Ishikawa (cell line): ENCODE measurements around the gene STPG2.

ENCODE experiments used
- CEBPB ChIP-seq: IDR thresholded peaks from 2 replicates; pipeline ENCODE4 v1.6.1; 2012
- CREB1 ChIP-seq: IDR thresholded peaks from 2 replicates; pipeline ENCODE4 v1.6.1; 2012; ENCODE audit warnings: low read depth
- EGR1 ChIP-seq: IDR thresholded peaks from 2 replicates; pipeline ENCODE4 v1.6.1; 2012
- EP300 ChIP-seq: IDR thresholded peaks from 2 replicates; pipeline ENCODE4 v1.6.1; 2012; ENCODE audit warnings: borderline replicate concordance
- FOXM1 ChIP-seq: IDR thresholded peaks from 2 replicates; pipeline ENCODE4 v1.6.1; 2012; ENCODE audit warnings: low read depth, borderline replicate concordance
- NFIC ChIP-seq: IDR thresholded peaks from 2 replicates; pipeline ENCODE4 v1.6.1; 2012
- RAD21 ChIP-seq: IDR thresholded peaks from 2 replicates; pipeline ENCODE4 v1.6.1; 2012; ENCODE audit warnings: low read depth
- TAF1 ChIP-seq: IDR thresholded peaks from 2 replicates; pipeline ENCODE4 v1.6.1; 2012; ENCODE audit warnings: low read depth, mild to moderate bottlenecking
- TCF12 ChIP-seq: IDR thresholded peaks from 2 replicates; pipeline ENCODE4 v1.6.1; 2012; ENCODE audit warnings: low read depth
- TEAD4 ChIP-seq: IDR thresholded peaks from 2 replicates; pipeline ENCODE4 v1.6.1; 2012
- YY1 ChIP-seq: IDR thresholded peaks from 2 replicates; pipeline ENCODE4 v1.6.1; 2012; ENCODE audit warnings: low read depth
- ZBTB7A ChIP-seq: IDR thresholded peaks from 2 replicates; pipeline ENCODE4 v1.6.1; 2012; ENCODE audit warnings: low read depth
- TF ChIP-seq, protein P1 (sequence below): IDR thresholded peaks from 2 replicates; pipeline ENCODE4 v1.6.1; 2012; ENCODE audit warnings: low read depth, mild to moderate bottlenecking
- TF ChIP-seq, protein P2 (sequence below): IDR thresholded peaks from 2 replicates; pipeline ENCODE4 v1.6.1; 2012
- TF ChIP-seq, protein P3 (sequence below): IDR thresholded peaks from 2 replicates; pipeline ENCODE4 v1.6.1; 2012

The STPG2 gene

DNA sequence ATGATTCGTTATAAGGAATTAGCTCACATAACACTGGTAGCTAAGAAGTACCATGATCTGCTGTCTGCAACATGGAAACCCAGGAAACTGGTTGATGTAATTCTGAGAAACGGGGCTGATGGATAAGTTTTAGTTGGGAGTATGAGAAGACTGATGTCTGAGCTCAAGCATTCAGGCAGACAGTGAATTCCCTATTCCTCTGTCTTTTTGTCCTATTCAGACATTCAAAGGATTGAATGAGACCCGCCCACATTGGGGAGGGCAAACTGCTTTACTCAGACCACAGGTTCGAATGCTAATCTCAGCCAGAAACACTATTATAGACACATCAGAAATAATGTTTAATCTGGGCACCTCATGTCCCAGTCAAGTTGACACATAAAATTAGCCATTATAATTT is 515.5 kb downstream of the STPG2 start:
- TF ChIP-seq, protein P1, sequence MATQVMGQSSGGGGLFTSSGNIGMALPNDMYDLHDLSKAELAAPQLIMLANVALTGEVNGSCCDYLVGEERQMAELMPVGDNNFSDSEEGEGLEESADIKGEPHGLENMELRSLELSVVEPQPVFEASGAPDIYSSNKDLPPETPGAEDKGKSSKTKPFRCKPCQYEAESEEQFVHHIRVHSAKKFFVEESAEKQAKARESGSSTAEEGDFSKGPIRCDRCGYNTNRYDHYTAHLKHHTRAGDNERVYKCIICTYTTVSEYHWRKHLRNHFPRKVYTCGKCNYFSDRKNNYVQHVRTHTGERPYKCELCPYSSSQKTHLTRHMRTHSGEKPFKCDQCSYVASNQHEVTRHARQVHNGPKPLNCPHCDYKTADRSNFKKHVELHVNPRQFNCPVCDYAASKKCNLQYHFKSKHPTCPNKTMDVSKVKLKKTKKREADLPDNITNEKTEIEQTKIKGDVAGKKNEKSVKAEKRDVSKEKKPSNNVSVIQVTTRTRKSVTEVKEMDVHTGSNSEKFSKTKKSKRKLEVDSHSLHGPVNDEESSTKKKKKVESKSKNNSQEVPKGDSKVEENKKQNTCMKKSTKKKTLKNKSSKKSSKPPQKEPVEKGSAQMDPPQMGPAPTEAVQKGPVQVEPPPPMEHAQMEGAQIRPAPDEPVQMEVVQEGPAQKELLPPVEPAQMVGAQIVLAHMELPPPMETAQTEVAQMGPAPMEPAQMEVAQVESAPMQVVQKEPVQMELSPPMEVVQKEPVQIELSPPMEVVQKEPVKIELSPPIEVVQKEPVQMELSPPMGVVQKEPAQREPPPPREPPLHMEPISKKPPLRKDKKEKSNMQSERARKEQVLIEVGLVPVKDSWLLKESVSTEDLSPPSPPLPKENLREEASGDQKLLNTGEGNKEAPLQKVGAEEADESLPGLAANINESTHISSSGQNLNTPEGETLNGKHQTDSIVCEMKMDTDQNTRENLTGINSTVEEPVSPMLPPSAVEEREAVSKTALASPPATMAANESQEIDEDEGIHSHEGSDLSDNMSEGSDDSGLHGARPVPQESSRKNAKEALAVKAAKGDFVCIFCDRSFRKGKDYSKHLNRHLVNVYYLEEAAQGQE = no peak
- TF ChIP-seq TCF12 (no peak), TEAD4 (no peak), NFIC (no peak), EGR1 (no peak), YY1 (no peak), FOXM1 (no peak), CREB1 (no peak), EP300 (no peak), TAF1 (no peak), ZBTB7A (no peak), RAD21 (no peak), CEBPB (no peak)
- TF ChIP-seq, protein P2, sequence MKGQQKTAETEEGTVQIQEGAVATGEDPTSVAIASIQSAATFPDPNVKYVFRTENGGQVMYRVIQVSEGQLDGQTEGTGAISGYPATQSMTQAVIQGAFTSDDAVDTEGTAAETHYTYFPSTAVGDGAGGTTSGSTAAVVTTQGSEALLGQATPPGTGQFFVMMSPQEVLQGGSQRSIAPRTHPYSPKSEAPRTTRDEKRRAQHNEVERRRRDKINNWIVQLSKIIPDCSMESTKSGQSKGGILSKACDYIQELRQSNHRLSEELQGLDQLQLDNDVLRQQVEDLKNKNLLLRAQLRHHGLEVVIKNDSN = no peak

DNA sequence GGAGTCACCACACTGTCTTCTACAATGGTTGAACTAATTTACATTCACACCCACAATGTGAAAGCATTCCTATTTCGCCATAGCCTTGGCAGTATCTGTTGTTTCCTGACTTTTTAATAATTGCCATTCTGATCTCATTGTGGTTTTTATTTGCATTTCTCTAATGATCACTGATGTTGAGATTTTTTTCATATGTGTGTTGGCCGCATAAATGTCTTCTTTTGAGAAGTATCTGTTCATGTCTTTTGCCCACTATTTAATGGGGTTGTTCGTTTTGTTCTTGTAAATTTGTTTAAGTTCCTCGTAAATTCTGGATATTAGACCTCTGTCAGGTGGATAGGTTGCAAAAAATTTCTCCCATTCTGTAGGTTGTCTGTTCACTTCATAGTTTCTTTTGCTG is 519.1 kb downstream of the STPG2 start:
- TF ChIP-seq EGR1 (no peak), EP300 (no peak), FOXM1 (no peak), TCF12 (no peak), CREB1 (no peak), ZBTB7A (no peak), NFIC (no peak), TEAD4 (no peak), CEBPB (no peak), YY1 (no peak)
- TF ChIP-seq, protein P1 = no peak
- TF ChIP-seq, protein P3, sequence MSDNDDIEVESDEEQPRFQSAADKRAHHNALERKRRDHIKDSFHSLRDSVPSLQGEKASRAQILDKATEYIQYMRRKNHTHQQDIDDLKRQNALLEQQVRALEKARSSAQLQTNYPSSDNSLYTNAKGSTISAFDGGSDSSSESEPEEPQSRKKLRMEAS = no peak
- TF ChIP-seq, protein P2 = no peak

DNA sequence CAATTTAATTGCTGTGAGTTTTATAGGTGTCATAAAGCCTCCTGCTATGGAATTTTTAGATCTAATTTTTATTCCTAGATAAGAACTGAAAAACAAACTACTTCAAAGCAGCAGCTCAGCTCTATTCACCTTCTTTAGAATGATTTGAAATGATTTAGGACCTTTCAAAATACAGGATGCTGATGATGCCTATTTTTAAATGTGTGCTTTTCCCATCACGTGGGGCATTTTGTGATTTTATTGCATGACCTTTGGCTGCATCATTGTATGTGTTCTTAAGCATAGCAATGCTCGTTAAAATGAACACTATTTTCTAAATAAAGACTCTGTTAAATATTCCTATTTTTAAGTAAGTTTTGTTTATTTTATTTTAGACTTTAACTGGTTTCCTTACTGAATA is 537.3 kb downstream of the STPG2 start:
- no peak for TF ChIP-seq FOXM1
- no peak for TF ChIP-seq RAD21
- no peak for TF ChIP-seq NFIC
- TF ChIP-seq EP300 = no peak
- no peak for TF ChIP-seq CEBPB
- TF ChIP-seq, protein P1 = no peak
- no peak for TF ChIP-seq TAF1
- no peak for TF ChIP-seq ZBTB7A
- TF ChIP-seq, protein P3 = no peak
- TF ChIP-seq, protein P2 = no peak
- no peak for TF ChIP-seq TCF12
- no peak for TF ChIP-seq EGR1

DNA sequence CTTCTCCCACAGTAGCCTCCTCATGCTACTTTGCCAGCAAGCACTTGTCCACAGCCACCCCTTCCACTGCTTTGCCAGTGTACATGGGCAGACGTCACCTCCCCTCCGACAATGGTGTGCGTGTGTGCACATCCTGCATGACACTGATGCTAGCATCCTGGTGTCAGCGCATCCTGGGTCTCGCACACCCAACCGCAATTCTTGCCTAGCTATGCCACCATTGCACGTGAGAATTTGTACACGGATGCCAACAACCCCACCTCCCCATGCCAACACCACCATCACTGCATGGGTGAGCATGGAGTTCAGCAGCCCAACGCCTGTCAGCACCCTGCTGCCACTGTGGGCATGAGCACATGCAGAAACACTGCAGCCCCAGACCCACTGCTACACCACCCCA is 550.0 kb downstream of the STPG2 start:
- TF ChIP-seq EGR1 = no peak
- no peak for TF ChIP-seq RAD21
- no peak for TF ChIP-seq CEBPB
- no peak for TF ChIP-seq FOXM1
- no peak for TF ChIP-seq CREB1
- TF ChIP-seq, protein P2 = no peak
- TF ChIP-seq TCF12 = no peak
- TF ChIP-seq EP300 = no peak
- no peak for TF ChIP-seq YY1
- no peak for TF ChIP-seq TEAD4
- TF ChIP-seq NFIC = no peak
- TF ChIP-seq, protein P1 = no peak
- no peak for TF ChIP-seq ZBTB7A
- TF ChIP-seq, protein P3 = no peak
- no peak for TF ChIP-seq TAF1
